GM21526 (cell line): Measurements from ENCODE around the gene PDE5A.

Experiments used
- ATAC-seq: cut with Tn5 transposase; IDR thresholded peaks from one replicate; pipeline ENCODE4 v1.9.1; 2021; ENCODE audit warnings: moderate library complexity; ENCODE audit not compliant: unreplicated experiment, low FRiP score

The PDE5A gene

DNA sequence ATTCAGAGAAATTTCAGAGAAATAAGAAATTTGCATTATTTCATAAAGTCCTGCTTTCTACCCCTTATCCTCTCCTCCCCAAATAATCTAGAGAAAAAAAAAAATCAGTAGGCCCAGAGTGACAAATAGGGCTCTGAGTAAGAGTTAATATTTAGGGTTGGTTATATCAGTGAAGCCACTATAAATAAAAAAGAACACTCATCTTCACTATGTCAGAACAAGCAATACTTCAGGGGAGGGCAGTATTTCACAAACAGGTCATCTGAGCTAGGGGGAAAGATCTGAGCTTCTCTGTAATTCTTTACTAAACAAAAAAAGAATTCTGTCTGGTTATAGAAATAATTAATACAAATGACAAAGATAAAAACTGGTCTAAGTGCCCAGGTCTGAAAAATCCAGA, 39.4 kb downstream of the PDE5A start:
- no peak for ATAC-seq

DNA sequence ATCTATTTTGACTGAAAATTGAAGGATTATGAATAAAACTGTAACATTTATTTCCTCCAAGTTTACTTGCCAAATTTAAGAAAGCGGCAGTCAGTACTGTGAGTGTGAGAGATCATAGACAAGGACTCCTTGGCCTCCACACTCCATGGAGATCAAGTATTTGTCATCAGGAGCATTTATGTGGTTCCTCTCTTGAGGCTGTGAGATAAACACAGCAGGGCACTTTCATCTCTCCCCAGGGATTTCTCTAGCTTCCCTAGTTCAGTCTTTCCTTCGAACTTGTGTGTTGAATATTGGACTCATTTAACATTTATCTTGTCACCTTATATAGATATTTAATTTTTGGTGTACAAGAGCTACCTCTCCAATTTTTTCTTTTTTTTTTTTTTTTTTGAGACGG, 40.8 kb downstream of the PDE5A start:
- ATAC-seq, result no peak

DNA sequence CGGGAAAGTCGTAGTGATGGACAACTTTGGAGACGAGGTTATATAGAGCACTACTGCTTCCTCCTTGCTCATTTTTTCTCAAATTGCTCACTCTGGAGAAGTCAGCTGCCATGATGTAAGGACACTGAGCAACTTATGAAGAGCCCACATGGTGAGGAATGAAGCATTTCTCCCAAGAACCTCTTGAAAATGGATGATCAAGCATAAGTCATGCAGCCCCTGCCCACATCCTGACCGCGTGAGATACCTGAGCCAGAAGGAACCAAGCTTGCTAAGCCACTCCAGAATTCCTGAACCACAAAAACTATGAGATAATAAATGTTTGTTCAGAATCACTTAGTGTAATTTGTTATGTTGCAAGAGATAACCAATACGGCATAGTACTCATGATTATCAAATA, 42.8 kb downstream of the PDE5A start:
- no peak for ATAC-seq

DNA sequence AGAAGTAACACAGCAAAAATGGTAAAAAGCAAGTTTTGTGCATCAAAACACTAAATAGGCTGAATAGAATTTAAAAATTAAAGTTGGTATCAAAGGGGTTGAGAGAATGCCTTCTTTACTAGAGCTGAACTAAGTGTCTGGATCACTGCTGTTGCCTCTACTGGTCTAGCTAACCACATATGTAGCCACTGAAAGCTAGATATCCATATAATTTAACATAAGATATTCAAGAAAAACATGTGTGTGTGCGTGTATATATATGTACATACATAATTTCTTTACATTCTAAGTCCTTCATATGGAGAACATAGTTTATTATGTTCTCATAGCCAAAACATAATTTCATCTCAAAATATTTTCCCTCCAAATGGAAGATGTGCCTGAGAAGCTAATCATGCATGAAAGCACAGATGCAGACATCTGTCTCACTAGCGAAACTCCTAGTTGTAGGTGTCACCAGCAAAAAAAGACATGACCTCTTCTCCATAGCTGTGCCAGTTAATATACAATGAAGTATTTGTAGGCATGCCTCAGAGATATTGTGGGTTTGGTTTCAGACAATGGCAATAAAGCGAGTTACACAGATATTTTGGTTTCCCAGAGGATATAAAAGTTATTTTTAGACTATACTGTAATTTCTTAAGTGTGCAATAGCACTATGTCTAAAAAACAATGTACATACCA, 47.3 kb downstream of the PDE5A start:
- no peak for ATAC-seq

DNA sequence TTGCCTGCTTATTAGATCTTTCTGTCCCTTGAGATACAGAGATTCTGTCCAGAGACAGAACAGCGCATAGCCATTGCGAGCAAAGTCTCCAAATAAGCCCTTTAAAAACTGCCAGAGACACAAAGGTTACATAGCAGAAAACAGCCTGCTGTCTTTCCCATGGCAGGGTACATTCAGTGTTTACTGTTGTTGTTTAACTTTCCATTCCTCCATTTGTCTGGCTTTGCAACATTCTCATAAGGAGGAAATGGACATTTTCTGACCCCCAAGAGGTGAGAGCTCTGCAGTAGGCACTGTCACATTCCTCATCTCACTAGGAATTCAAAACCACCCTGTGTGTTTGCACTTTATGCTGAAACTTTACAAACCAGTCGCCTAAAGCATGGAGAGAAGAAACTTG, 48.3 kb downstream of the PDE5A start:
- ATAC-seq, result no peak

DNA sequence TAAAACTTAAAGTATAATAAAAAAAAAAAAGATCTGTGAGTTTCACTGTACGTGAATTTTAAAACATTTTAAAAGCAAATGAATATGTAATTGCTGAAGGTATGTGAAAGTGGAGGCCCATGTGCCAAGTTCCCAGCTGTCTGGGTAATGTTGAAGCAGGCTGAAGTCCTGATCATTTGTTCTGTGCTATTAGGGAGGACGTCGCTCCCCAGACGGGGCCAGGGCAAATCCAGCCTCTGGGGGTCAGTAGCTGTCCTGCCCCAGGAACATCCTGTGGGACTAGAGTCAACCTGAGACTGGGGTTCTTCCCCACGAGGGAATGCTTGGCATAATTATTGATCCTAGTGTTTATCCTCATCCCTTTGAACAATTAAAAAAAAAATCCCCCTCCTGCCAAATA, 48.8 kb downstream of the PDE5A start:
- ATAC-seq, result no peak

DNA sequence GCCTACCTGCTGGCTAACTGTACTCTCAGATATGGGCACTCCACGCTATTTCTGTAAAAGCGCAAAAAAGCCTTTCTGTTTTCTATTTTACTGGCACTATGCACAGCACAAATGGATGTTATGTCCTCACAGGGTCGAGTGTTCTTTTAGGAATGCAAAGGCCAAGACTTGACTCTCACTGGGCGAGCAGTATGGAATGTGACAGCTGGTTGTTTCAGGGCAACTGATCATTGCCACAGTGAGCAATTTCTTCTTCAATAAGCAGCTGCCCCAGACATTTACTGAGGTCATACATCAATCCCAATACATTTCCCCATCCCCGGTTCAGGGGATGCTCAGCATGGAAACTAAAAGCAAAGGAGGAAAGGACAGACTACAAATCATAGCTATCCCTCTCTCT, 58.2 kb downstream of the PDE5A start:
- ATAC-seq, result no peak

DNA sequence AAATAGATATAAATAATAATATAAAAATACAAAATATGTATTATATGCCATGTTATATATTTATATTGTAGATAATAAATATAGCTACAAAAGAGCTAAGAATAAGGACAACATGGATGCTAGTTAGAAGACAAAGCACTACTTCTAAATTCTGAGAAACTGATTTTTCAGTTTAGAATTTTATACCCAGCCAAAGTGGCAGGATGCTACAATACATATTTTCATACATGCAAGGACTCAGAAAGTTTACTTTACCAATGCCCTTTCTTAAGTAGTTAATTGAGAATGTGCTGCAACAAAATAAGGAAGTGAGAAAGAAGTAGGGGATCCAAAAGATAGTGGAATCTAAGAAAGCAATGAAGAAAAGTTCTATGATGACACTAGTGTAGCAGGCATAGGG, 64.5 kb downstream of the PDE5A start:
- no peak for ATAC-seq

DNA sequence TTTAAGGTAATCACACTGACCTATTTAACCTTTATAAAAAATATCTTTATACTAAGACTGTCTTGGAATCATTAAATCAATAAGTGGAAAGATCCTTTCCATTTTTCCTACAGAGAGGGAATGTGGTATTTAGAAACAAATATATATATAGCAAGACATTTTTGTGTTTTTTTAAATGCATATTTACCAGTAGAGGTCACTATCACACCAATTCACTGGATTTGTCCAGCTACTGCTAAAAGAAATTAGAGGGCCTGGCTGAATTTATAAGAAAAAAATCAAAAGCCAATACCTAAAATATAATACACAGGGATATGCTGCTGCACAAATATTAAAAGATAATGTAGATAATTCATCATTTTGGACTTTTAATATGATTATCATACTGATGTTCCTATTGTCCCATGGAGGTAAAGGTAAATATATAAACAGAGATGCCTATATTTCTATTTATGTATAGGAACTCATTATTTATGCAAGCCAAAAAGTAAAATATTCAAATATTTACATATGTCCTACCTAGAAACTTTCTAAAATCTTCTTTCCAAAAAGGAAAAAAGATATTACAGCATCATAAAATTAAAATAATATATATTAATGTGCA, 69.5 kb downstream of the PDE5A start:
- ATAC-seq, result no peak

DNA sequence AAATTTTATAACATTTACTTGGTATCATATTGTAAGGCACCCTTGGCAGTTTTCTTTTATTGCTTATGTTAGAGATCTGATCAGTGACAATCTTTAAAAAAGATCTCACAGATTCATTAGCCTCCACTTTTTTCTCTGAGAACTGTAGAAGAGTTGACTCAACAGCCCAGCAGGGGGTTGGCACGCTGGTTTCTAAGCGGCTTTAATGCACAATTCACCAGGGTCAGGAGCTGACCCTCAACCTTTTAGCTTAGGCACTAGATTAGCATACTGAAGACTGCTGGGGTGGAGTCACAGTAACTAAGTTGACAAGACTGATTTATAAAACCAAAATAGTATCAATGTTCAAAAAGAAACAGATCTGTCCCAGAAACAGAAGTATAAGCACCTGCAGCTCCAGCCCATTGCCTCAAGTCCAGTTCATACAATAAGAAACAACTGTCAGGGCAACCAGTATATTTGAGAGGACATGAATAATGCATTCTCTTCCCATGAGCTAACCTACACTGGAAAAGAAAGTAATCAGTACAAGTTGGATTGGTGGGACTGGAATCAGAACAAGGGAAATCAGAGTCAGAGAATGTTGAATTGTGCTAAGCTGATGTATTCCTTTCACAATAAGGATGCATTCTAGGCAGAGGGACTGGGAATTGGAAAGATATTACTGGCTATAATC, 77.6 kb downstream of the PDE5A start:
- ATAC-seq, result no peak

DNA sequence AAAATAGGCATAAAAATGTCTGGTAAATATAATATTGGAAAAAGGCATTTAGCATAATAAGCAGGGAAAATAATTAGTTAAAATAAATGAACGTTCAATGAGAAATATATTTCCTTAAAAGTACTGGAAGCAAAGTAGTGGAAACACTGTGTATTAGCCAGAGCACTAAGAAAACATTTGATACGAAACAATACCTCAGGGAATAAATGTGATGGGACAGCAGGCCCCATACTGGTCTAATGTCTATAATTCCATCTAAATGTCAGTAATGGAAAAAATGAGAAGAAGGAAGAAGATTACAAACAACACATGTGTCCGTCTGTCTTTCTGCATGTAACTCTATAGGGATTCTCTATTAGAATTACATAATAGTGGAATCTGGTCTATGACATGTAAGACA, 79.0 kb downstream of the PDE5A start:
- ATAC-seq, result no peak

DNA sequence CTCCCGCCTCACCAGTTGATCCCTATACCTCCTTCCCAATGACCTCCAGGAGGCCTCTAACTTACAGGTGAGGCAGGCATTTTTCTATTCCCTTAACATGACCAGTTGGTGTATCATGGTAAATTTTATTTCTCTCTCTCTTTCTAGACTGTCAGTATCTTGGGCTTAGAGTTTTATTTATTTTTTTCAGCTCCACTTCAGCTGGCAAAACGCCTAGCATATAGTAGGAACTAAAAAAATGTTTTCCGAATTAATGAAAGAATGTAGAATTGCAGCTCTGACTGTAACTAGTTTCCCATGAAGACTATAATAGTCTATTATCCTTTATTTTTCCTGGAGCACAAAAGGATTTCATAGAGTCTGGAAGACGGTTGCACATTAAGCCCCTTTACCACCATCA, 84.8 kb downstream of the PDE5A start:
- ATAC-seq, result no peak

DNA sequence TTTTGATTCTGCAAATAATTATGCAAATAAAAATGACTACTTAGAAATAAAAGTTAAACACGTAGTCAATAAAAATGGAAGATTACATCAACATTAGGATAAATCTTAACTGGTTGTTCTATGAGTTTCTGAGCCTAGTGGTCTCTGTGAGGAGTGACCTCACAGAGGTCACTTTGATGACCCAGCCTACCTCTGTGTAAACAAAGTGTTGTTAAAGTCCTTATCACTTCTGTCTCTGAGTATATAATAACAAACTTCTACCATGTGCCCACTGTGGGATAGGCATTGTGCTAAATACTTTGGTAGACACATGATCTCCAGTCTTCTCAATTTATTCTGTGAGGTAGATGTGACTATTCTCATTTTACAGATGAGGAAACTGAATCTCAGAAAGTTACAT, 85.4 kb downstream of the PDE5A start:
- no peak for ATAC-seq

DNA sequence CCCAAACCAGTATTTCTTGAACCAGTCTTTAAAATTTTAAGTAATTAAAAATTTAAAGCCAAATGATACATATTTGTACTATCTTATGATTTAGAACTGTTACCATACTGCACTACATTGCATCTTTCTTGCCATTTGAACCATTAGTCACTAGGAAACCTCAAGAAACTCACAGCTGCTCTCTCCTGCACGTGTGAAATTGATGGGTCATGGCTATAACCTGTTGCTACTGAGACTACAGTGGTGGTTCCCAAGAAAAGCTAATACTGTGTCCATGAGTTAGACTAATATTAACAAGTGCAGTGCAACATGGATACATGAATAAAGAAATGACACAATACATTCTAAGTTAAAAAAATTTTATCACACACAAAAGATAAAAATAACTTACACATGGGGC, 88.4 kb downstream of the PDE5A start:
- no peak for ATAC-seq

DNA sequence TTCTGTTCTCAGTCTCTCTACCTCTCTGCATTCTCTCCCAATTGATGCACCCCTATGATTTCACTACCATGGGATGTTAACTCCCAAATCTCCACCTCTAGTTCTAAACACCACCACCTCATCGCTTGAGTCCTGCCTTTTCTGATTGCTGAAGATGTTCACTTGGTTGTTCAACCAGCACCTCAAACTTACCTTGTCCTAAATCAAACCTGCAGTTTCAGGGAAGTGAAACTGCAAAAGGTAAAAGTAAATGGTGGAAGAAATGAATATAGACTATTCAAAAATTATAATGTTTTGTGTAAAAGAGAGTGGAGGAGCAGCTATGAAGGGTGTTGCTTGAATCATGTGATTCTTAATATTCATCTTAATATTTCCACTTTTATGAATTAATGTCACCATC, 91.0 kb downstream of the PDE5A start:
- no peak for ATAC-seq

DNA sequence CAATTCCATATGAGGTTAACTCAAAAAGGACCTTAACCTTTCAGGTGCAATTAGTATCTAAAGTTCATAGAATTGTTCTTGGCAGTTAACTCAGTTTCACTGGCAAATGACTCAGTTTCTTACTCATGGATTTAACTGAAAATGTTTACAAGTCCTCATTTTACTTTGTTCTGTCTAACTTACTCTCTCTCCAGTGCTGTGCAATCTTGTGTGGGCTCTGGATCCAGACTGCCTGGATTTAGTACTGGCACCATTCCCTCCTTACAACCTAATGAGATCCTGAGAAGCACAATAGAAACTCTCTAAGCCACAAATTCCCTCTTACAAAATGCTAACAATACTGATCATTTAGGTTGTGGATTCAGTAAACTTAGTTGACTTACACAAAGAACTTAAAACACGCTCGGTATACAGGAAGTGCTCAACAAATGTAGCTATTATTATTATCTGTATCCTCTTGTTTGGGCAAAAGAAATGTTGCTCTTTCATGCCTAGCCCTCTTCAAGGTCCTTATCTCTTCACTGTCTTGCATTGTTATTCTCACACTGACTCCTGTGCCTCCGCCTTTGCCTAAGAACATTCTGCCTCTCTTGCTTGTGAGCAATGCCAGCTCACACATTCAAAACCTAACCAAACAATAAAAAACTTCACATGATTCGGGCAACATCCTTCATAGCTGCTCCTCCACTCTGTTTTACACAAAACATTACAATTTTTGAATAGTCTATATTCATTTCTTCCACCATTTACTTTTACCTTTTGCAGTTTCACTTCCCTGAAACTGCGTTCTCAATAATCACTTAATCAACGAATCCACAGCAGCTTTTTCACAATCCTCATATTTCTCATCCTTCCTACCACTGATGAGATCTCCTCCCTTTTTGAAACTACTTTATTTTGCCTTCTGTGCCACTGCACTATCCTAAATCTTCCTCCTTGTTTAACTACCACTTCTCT, 91.8 kb downstream of the PDE5A start:
- ATAC-seq, result no peak

DNA sequence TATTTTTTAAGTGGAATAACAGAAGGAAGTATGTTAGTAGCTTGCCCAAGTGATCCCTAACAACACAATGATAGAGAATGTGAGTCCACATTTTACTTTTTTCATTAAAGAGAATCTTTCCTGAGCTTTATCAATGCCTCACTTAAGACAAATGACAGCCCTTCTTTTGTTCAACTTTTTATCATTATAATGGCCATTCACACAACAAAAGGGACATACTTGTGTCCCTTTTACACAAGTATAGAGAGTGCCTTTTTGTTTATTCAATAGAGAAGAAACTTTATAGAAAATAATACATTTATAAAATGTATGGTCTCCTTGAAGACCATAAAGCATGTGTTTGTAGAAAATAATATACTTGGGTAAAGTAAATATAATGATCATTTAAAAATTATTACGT, 96.3 kb downstream of the PDE5A start:
- no peak for ATAC-seq

DNA sequence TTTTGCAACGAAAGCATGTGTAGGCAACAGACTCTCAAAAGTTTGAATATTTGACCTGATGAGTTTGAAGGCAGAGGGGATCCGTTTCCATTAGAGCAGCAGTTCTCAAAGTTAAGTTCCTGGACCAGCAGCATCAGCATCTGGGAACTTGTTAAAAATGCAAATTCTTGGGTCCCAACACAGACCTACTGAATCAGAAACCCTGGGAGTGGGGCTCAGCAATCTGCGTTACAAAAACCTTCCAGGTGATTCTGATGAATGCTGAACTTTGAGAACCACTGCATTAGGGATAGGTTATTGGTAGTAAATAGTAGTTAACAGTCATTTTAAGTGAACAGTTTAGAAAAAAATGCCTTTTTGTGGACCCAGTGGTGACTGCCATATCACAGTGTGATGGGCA, 98.8 kb downstream of the PDE5A start:
- no peak for ATAC-seq

DNA sequence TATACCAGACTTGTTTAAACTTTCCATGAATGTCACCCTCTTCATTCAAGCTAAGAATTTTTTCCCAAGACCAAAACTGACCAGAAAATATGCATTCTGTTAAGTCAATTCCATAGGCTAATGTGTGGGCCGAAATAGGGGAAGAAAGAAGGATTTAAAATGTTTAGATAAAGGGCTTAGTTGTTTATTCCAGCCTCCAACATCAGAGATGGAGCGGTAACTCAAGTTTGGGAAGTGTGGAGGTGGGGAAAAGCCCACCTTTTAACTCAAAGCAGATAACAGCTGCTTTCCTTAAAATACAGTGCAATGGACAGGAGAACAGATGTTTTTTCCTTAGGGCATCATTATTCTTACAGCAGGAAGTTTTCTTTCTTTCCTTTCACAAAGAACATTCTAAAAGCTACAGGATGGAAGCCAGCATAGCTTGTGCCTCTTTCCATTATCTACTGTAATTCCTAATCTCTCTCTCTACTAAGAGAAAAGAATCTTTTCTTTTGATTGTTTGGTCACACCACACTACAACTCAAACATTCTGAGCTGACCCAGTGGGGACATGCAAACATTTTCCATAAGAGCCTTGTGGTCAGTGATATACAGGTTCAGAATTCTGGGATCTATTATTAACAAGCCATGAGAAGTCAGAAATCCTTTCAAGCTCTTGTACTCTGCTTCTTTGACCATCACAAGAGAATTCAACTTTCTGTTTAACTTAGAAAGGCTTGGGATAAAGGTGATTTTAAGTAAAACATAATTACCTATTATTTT, 101.6 kb downstream of the PDE5A start:
- no peak for ATAC-seq
